GM21576 (cell line): ENCODE data around the gene TMCO4.

ENCODE experiments used
- ATAC-seq: cut with Tn5 transposase; IDR thresholded peaks from one replicate; pipeline ENCODE4 v1.9.1; 2021; ENCODE audit warnings: mild to moderate bottlenecking, moderate library complexity; ENCODE audit not compliant: unreplicated experiment

TMCO4 gene

DNA sequence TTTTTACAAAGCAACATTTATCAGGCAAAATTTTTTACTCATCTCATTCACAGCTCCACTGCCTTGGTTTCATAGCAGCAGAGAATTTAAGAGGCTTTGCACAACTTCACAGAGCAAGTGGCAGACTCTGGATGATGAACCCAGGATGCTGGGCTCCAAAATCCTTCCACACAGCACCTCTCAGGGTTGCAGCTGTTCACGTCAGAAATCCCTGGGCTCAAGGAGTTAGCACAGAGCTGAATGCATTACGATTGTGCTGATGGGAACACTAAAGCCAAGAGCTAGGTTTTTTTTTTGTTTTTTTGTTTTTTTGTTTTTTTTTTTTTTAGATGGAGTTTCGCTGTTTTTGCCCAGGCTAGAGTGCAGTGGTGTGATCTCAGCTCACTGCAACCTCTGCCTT, 137.4 kb downstream of the TMCO4 start:
- no peak for ATAC-seq

DNA sequence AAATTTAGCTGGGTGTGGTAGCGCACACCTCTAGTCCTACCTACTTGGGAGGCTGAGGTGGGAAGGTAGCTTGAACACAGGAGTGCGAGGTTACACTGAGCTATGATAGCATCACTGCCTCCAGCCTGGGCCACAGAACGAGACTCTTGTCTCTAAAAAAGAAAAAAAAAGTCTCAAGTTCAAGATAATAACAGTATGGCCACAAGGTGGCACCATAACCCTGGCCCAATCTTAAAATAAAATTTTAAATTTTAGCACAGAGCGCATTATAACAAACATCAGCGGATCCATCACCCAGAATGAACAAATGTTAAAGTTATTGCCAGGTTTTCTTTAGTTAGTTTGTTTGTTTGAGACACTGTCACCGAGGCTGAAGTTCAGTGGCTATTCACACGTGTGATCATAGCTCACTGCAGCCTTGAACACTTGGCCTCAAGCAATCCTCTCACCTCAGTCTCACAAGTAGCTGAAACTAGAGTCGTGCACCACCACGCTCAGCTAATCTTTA, 137.9 kb downstream of the TMCO4 start:
- no peak for ATAC-seq

DNA sequence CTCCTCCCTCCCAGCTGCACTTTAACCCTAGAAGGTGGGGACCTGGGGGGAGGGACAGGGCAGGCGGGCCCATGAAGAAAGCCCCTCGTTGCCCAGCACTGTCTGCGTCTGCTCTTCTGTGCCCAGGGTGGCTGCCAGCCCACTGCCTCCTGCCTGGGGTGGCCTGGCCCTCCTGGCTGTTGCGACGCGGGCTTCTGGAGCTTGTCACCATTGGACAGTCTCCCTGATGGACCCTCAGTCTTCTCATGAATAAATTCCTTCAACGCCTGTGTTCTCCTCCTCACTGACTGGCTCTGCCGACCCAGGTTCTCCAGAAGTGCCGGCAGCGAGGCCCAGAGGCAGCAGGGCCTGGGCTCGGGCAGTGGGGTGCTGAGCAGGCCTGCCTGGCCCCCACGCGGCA, 141.5 kb downstream of the TMCO4 start:
- ATAC-seq, result no peak

DNA sequence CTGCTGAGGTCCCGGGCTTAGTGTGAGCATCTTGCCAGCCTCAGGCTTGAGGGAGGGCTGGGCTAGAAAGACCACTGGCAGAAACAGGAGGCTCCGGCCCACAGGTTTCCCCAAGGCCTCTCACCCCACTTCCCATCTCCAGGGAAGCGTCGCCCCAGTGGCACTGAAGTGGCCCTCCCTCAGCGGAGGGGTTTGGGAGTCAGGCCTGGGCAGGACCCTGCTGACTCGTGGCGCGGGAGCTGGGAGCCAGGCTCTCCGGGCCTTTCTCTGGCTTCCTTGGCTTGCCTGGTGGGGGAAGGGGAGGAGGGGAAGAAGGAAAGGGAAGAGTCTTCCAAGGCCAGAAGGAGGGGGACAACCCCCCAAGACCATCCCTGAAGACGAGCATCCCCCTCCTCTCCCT, 142.2 kb downstream of the TMCO4 start:
- no peak for ATAC-seq

DNA sequence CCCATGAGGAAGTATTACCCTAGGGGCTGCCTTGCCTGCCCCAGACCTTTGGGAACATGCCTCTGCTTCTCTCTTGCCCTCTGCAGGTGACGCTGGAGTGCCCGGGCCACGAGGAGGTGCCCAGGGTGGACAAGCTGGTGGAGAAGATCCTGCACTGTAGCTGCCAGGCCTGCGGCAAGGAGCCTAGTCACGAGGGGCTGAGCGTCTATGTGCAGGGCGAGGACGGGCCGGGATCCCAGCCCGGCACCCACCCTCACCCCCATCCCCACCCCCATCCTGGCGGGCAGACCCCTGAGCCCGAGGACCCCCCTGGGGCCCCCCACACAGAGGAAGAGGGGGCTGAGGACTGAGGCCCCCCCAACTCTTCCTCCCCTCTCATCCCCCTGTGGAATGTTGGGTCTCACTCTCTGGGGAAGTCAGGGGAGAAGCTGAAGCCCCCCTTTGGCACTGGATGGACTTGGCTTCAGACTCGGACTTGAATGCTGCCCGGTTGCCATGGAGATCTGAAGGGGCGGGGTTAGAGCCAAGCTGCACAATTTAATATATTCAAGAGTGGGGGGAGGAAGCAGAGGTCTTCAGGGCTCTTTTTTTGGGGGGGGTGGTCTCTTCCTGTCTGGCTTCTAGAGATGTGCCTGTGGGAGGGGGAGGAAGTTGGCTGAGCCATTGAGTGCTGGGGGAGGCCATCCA, 142.8 kb downstream of the TMCO4 start:
- ATAC-seq, result no peak

DNA sequence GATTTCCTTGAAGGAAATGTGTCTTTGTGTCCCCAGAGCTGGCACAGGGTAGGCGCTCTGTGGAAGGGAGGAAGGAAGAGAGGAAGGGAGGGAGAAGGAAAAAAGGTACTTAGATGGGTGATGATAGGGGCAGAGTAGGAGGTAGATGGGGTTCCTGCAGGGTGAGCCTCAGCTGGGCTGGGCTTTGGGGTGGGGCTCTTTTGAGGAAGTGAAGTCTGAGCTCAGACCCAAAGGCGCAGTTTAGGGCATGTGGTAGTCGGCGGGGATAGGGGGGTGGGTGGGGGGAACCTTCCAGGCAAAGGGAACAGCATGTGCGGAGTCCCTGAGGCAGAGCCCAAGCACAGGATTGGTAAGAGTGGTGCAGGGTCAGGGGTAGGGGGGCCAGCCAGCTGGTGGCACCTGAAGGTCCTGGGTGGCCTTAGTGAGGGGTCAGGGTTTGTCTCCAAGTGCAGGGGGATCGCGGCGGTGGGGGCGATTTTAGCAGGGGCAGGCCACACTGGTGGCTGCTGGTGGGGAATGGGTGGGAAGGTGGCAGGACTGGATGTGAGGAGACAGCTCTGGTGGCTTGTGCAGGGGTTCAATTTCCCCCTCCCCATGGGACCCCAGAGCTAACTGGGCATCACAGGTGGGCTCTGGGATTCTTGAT, 143.5 kb downstream of the TMCO4 start:
- ATAC-seq, result no peak

DNA sequence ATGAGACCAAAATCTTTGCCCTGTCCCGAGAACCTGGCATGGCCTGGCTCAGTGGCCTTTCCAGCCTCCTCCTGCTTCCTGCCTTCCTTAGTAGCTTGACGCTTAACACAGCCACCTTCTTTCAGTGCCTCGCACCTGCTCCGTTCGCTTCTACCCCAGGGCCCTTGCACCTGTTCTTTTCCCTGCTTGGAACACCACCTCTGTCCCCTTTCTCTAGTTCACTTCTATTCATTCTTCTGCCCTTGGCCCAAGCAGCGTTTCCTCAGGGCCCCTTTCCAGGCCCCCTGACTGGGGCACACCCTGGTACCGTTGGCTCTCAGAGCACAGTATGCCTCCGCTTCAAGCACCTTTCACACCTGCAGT, 144.0 kb downstream of the TMCO4 start:
- no peak for ATAC-seq

DNA sequence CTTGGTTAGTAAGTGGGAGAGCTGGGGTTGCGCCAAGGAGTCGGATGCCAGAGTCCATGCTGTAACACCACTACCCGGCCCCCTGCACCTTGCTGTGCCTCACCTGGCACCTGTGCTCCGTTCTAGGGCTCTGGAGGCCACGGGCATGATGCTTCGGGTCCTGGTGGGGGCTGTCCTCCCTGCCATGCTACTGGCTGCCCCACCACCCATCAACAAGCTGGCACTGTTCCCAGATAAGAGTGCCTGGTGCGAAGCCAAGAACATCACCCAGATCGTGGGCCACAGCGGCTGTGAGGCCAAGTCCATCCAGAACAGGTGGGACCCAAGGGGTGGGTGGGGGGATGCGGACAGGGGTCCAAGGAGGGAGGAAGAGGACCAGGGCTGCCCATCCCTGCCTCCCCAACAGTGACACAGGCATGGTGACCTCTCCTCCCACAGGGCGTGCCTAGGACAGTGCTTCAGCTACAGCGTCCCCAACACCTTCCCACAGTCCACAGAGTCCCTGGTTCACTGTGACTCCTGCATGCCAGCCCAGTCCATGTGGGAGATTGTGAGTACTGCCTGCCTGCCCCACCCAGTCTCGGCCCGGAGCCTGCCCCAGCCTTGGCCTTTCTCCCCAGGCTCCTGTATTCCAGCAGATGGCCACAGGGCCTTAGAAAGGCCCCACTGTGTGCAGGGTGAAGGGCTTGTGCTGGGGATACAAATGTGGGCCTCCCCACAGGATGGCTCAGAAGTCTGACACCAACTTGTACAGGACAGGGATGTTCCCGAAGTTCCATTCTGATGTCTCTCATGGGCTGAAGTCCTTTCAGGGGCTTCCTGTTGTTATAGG, 144.6 kb downstream of the TMCO4 start:
- ATAC-seq, result no peak

DNA sequence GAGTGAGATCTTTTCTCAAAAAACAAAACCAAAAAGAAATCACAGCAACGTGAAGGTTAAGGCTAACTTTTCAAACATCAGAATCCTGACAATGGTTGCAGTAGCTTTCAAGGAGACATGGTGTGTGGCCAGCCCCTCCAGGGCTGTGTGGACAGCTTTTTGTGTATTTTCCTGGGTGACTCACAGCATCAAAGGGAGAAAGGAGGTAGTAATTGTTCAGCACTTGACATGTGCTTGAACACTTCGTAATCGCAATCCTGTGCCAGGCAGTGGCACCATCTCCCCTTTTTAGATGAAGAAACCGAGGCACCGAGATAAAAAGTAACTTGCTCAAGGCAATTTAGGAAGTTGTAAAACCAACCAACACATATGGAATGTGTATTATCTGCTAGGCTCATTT, 145.3 kb downstream of the TMCO4 start:
- no peak for ATAC-seq

DNA sequence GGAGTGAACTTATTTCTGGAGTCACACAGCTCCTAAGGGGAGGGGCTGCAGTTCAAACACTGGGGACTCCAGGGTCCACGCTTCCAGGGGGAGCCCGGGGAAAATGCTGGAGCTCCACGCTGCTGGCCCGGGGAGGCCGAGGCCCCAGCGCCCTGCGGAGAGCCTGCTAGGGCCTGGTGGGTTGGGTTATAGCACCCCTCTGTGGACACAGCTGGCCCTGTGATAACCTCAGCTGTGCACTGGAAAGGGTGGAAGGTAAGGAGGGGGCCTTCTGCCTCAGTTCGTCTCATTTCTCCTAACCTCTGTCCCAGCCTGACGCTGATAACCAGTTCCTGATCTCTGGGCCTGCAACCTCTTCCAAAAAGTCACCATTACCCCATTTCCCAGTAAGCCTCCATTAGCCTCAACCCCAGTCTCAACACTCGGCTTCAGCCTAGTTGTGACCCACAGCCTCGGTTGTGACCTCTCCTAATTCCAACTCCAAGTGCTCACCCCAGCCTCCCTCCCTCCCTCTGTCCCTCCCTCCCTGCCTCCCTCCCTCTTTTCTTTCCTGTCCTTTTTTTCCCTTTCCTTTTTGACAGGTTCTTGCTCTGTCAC, 148.5 kb downstream of the TMCO4 start:
- ATAC-seq, result no peak

DNA sequence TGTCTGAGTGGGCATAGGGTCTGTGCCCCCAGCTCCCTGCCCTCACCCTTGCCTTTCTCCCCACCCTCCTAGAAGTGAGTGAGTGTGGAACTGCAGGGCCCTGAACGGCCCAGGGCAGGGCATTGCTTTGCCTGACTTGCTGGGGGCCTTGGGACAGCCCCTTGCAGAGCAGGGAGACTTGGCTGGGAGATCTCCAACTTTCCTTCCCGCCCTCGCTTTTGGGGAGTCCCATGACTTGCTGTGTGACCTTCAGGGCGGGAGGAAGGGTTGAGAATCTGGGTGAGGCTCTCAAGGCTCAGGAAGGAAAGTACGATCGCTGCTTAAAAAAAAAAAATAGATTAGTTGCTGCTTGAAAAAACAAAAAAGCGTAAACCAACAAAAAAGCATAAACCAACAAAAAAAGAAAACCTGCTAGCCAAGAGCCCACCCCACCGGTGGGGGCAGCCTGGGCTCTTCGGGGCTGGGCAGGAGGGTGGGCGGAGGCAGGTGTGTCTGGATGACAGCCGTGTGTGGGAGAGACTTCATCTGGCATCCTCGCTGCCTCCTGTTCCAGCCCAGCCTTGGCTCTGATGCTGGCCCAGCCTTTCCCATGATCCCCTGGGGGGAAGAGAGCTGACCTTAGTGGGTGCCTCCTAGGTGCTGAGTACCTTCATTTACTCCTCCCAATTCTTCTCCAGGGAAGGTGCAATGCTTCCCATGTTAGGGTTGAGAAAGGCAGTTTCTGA, 149.1 kb downstream of the TMCO4 start:
- ATAC-seq, result no peak

DNA sequence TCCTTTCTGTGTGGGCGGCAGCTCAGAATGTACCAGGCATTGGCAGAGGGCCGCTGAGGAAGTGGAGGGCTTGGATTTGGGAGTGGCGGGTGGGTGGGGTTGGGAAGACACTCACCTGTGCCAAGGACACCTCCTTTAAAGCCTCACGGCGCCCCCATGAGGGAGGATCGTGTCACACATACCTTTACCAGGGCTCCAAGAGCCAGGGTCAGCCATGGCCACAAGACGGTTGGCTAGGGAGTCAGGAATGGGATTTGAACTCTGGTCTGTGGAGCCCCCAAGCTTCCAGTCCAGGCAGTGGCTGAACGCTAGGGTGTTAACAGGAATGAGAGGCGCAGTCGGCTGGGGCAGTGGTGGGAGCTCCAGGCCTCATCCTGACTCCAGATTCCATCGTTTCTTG, 151.0 kb downstream of the TMCO4 start:
- ATAC-seq, result no peak

DNA sequence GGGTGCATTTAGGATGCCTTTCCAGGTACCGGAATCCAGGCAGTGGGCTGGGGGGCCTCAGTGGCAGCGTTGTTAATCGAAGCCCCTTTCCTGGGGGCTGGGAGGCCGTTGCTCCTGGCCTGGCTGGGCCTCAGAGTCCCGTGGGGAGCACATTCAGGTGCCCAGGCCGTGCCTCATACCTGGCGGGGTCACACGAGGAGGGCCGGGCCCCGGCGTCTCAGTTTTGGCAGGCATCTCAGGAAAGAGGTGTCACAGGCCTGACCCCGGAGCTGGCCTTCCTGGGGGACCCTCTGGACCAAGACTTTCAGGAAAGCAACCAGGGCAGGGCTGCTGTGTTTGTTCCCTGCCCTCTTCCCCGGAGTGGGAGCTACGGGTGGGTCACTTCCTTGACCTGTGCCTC, 151.5 kb downstream of the TMCO4 start:
- ATAC-seq, result no peak

DNA sequence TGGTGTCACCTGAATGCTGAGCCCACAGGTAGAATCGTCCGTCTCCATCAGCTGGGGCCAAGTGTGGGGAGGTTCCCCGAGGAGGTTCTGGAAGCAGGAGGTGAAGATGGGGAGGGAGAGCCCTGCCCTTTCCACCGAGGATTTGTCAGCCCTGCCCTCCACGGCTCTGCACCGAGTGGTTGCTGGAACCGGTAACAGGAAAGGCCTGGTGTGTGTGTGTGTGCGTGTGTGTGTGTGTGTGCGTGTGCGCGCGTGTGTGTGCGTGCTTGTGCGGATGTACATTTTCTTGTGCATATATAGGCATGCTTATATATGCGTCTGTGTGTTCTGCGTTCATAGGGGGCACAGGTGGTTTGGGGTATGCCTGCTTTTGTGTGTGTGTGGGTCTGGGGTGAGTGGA, 152.1 kb downstream of the TMCO4 start:
- ATAC-seq, result no peak

DNA sequence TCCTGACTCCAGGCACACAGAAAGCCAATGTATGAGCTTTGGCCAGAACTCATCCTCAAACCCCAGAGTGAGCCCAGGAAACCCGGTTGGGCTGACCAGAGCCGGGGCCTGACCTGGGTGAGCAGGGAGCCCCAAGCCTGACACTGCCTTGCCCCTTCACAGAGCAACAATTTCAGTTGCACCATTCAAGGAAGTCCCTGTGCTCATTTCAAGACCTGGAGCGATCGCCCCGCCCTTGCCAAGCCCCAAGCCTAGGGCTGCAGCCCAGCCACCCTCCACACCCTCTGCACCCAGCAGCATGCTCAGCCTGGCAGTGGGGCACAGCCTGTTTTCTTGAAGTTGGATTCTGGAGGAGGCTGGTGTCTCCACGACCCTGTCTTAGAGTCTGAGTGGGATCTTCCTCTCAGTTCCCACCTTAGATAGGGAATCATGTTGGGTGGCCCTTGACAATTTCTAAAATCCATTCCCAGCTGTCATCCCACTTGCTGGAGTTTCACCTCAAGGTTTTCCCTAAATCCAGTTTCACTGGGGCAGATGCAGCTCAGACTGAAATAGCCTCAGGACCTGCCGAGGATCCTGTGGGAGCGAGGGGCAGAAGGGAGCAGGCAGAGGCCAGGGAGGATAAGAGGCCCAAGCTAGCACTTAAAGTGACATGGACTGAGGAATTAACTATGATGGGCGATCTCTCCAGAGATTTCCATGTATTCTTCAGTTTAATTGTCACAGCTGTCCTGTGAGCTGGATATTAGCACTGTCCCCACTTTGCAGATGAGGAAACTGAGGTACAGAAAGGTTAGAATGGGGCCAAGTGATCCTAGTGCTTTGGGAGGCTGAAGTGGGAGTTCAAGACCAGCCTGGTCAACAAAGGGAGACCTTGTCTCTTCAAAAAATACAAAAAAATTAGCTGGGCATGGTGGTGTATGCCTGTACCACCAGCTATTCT, 153.1 kb downstream of the TMCO4 start:
- ATAC-seq, result no peak

DNA sequence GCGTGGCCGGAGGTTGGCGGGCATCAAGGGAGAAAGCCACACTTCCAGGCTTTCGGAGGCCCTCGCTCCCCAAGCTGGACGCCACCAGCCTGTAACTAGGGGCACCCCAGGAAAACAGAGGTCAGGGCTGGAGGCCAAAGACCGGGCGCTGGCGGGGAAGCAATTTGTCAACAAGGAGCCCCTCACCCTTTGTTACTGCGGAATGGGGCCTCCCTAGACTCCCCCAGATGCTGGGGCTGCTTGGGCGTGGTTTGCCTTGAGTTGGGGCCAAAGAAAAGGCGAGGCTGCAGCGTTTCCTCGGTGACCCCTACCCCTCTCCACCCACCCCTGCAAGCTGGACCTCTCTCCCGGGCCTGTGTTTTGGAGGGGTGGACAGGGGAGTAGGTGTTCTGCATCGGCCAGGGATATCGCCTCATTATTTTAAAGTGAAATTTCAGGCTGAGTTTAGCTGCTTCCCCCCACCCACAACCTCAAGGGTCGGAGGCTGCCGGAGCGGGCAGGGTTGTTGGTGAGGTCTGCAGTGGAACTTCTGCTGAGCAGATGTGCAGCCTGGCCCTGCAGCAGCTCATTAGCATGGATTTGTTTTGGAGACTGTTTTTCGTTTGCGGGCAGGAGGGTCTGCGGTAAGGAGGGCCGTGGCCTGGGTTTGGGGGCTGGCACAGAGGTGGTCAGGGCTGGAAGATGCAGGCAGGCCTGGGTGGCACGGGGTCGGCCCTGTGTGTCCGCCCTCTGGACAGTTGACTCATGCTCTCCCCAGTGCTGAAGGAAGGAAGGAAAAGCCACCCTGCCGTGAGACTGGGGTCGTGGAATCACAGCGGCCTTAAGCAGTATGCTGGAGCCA, 154.1 kb downstream of the TMCO4 start:
- no peak for ATAC-seq

DNA sequence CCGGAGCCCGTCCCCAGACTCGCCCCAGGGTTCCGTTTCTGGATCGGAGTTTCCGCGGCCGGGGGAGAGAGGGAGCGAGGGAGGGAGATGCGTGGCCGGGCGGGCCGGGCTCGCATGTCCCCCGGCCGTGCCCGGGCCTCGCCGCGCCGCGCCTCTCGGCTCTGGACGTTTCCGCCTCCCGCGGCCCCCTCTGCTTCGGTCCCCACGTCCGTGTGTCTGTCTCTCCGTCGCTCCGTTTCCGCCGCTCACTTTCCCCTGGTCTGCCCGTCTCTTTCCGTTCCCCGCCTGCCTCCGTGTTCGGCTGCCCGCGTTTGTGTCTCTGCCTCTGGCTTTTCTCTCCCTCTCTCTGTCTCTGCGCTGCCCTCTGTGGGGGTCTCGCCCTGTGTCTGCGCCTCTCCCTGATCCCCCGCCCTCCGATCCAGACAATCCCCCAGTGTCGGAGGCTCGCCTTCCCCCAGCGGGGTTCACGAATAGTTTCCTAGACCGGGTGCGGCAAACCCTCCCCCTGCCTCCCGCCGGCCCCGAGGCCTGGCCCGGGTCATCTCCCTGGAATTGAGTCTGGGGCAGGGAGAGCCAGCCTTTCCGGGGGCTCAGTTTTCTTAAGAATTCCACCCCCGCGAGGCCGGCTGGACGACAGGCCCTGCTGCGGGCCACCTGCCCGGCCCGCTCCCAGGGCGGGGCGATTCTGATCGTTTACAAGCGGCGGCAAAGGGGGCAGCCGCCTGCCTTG, 154.9 kb downstream of the TMCO4 start:
- no peak for ATAC-seq

DNA sequence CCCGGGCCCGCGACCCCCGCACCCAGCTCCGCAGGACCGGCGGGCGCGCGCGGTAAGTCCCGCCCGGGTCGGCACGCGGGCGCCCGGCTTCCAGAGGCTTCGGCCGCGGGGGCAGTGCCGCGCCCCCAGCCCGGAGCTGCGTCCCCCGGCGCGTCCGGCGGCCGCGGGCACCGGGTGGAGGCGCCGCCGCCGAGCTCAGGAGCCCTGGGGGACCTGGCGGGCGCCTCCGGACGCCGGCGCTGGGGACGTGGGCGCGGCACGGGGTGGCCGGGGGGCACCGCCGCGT, 155.4 kb downstream of the TMCO4 start:
- no peak for ATAC-seq
